Skeletal muscle satellite cell (primary cell): ENCODE data around the gene WRAP73.

Experiments used
- H3K27me3 ChIP-seq: 2 replicates; pipeline ENCODE4 v1.7.0; 2013; ENCODE audit warnings: low read length; ENCODE audit not compliant: control insufficient read depth, insufficient read depth
- H3K36me3 ChIP-seq: 2 replicates; pipeline ENCODE4 v1.7.0; 2013; ENCODE audit warnings: mild to moderate bottlenecking, control low read depth, low read length; ENCODE audit not compliant: insufficient read depth
- H3K4me1 ChIP-seq: 2 replicates; pipeline ENCODE4 v1.7.0; 2013; ENCODE audit warnings: low read length; ENCODE audit not compliant: control insufficient read depth, insufficient read depth
- H3K4me2 ChIP-seq: 2 replicates; pipeline ENCODE4 v1.7.0; 2013; ENCODE audit warnings: mild to moderate bottlenecking, low read length
- H3K4me3 ChIP-seq: 2 replicates; pipeline ENCODE4 v1.7.0; 2013; ENCODE audit warnings: low read length
- H3K9ac ChIP-seq: 2 replicates; pipeline ENCODE4 v1.7.0; 2013; ENCODE audit warnings: mild to moderate bottlenecking, low read depth, low read length, moderate library complexity
- H3K9me3 ChIP-seq: replicated peaks from 2 replicates; pipeline ENCODE4 v1.7.0; 2013; ENCODE audit warnings: mild to moderate bottlenecking, control low read depth, low read length

Gene WRAP73

DNA sequence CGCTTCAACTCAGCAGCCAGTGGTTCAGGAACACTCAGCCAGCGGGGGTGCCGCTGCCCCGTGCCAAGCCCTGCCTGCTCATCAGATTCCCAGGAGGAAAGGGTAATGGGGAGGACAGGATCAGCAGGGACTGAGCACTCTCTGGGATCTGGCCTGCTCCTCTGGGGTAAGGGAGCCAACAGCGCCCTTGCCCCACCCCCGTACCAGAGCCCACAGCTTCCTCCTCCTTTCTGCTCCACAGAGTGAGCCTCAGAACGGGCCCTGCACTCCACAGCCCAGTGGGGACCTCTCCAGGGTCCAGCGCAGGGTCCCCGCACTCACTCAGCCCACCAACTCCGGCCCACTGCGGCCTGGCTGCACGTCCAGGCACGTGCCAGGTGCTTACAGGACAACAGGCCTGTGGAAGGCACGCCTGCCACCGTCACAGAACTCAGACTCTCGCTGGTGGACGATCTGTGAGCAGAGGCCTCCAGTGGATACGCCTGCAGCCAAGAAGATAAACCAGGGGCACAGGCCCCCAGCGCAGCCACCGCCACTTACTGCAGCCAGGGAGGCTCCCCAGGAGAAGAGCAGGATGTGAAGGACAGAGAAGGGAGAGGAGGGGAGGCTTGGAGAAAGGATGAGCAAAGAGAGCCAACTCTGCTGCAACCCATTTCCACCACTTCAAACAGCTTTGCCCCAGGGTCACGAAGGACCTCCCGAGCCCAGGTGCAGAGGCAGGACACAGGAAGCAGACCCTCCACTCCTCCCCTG is 40.7 kb downstream of the WRAP73 start:
- Histone ChIP-seq H3K4me2 (no peak overlapping the region), H3K4me3 (no peak overlapping the region), H3K36me3 (no peaks in the 10 kb centered on the region), H3K4me1 (peaks cover 7% of the 10 kb centered on the region), H3K27me3 (peaks cover 46% of the 10 kb centered on the region), H3K9ac (no peak overlapping the region), H3K9me3 (no peaks in the 10 kb centered on the region)

DNA sequence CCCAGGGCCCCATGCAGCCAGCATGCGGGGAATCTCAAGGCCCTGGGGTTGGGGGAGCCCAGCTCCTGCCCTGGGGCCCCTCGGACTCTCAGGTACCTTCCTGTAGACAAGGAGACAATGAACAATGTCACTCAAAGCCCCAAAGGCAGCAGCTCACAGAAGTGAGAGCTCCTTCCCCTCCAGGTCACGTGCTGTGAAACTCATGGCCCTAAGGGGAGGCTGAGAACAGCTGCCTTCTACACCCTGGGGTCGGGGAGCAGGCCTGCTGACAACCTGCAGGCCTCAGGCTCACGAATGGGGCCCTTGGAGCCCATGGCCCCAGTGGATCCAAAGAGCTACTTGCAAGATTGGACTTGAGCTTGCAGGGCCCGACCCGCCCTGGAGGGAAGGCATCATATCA is 41.7 kb downstream of the WRAP73 start:
- H3K27me3 ChIP-seq: peaks cover 43% of the 10 kb centered on the region
- H3K4me1 ChIP-seq: peaks cover under 1% of the 10 kb centered on the region
- H3K9ac ChIP-seq: no peak overlapping the region
- H3K36me3 ChIP-seq: no peaks in the 10 kb centered on the region
- H3K4me3 ChIP-seq: no peak overlapping the region
- H3K9me3 ChIP-seq: no peaks in the 10 kb centered on the region
- no peak overlapping the region for H3K4me2 ChIP-seq

DNA sequence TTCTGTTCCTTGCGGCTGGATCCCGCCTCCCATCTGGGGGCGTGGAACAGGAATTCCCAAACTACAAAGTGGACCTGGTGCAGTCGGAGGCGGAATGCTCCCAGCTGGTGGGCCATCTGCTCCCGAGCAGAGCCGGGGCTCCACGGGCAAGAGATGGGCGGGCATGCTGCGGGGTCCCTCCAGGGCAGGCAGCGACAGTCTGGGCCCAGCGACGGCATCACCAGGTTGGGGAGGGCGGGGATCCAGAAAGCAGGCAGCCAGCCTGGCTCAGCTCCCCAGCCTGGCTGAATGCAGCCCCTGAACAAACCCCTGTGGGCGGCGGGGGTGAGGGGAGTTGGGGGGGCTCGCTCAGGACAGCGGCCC is 42.2 kb downstream of the WRAP73 start:
- H3K4me1 ChIP-seq: no peaks in the 10 kb centered on the region
- H3K9me3 ChIP-seq: no peaks in the 10 kb centered on the region
- H3K4me2 ChIP-seq: no peak overlapping the region
- H3K36me3 ChIP-seq: no peaks in the 10 kb centered on the region
- no peak overlapping the region for H3K9ac ChIP-seq
- H3K4me3 ChIP-seq: no peak overlapping the region
- peaks cover 40% of the 10 kb centered on the region for H3K27me3 ChIP-seq

DNA sequence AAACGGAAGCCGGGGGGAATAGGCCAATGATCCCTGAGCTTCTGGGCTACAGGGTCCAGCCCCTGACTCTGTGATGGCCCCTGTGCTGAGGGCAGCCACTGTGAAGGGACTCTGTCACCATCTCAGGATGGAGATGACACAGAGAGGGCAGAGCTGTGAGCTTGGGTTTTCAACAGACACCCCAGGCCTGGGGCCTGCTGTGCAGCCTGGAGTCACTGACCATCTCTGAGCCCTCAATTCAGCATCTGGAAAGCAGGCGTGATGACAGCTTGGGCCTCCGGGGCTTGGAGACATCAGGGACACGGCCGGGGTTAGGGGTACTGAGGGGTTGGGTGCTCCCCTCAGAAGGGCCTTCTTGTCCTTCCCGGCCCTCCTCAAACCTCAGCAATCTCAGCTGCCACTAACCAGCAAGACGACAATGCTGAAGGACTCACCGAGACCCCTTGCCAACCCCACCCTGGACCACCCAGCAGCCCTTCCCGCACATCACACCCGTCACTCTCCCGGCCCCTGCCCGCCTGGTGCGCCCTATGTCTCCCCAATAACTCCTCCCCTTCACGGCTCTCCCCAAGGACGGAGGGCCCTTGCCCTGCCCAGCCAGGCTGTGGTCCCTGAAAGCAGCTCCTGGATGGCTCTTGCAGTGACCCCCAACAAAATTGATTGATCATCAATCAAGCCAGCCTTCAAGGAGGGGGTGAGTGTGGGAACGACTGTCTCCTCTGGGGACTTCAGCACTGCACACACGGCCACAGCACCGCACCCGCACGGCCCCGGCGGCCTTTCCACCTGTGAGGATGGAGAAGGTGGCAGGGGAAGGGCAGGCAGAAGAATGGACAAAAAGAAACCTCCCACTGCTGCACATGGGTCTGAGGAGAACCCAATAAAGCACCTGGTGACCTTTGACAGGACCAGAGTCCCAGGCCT is 42.9 kb downstream of the WRAP73 start:
- Histone ChIP-seq H3K4me2 (no peak overlapping the region), H3K4me1 (no peaks in the 10 kb centered on the region), H3K4me3 (no peak overlapping the region), H3K9me3 (no peaks in the 10 kb centered on the region), H3K27me3 (peaks cover 34% of the 10 kb centered on the region), H3K9ac (no peak overlapping the region), H3K36me3 (no peaks in the 10 kb centered on the region)

DNA sequence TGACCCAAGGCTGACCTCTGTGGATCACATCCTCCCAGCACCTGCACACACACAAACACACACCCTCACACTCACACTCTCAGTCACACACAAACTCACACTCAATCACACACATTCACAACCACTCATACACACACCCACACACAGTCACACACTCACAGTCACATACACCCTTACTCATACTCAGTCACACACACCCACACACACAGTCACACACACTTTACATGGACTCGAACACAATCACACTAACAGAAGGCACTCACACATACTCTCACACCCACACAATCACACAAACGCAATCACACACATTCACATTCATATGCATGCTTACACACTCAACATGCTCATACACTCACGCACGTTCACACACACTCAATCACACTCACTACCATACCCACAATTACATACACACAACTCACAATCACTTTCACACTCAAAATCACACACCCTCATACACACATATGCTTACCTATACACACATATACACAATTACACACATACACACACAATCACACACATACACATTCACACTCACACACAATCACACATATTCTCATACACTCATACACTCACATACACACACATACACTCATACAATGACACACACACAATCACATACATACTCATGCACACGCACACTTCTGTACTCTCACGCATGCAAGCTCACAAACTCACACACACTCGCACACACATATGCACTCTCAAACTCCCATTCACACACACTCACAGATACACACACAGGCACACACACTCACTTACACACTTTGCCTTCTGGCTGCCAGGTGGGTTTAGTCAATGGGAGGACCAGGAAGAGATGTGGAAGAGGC is 44.7 kb downstream of the WRAP73 start:
- Histone ChIP-seq H3K4me2 (no peak overlapping the region), H3K36me3 (no peaks in the 10 kb centered on the region), H3K4me3 (no peak overlapping the region), H3K27me3 (peaks cover 30% of the 10 kb centered on the region), H3K4me1 (no peaks in the 10 kb centered on the region), H3K9me3 (no peaks in the 10 kb centered on the region), H3K9ac (no peak overlapping the region)

DNA sequence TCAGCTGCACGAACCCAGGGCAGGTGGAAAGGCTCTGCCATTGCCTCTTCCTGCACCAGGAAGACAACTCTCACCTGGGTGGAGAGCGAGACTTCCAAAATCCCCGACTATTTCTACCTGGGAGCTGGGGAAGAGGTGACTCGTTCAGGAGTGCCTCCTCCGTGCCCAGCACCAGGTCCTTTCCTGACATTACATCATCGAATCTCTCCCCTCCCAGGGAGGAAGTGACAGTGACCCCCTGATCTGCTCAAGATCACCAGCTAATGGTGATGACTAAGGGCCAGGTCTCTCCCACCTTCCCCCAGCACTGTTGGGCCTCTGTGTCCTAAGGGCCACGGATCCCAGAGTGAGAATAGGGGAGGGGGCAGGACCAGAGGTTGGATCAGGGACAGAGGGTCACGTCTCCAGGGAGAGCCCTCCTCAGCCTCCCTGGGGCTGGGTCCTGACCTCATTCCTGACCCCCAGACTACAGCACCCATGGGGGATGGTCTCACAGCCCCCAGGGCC is 45.4 kb downstream of the WRAP73 start:
- H3K4me3 ChIP-seq: no peak overlapping the region
- H3K27me3 ChIP-seq: peaks cover 30% of the 10 kb centered on the region
- H3K36me3 ChIP-seq: no peaks in the 10 kb centered on the region
- H3K9me3 ChIP-seq: no peaks in the 10 kb centered on the region
- H3K4me1 ChIP-seq: no peaks in the 10 kb centered on the region
- no peak overlapping the region for H3K9ac ChIP-seq
- H3K4me2 ChIP-seq: no peak overlapping the region

DNA sequence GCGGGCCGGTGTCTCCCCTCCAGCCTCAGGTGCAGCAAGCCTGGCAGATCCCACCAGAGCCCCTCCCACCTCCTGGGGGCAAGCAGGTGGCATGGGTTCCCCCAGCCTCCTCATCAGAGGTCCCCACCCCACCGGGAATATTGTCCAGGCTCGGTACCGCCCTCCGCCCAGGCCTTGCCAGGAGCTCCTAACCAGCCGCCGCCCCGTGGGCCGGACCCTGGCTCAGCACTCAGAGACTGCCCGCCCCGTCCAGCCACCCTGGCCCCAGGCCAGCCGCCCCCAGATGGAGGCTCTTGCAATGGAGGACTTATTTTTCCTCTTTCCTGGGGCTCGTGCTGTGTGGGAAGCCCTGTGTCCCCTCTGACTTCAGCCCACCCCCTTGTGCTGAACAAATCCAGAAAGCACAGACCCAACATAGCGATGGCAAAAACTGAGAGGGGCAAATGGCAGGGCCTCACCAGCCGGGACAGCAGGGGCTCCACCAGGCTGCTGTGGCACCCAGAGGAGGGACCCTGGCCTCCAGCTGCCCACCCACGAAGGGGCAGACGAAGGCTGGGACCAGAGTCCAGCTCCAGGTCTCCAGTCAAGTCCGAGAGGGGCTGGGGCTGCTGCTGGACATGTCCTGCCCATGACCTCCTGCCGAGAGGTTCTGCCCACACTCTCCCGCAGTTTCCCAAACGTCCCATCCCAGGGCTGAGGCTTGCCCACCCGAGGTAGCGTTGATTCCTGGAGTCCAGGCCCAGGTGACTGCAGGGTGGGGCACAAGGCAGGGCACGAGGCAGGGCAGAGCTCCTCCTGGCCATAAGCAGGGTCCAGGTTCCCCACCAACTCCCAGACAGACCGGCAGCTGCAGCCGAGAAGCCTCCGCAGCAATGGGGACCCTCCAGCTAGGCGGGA is 46.1 kb downstream of the WRAP73 start:
- Histone ChIP-seq H3K36me3 (no peaks in the 10 kb centered on the region), H3K9ac (no peak overlapping the region), H3K27me3 (peaks cover 29% of the 10 kb centered on the region), H3K4me2 (no peak overlapping the region), H3K9me3 (no peaks in the 10 kb centered on the region), H3K4me3 (no peak overlapping the region), H3K4me1 (no peaks in the 10 kb centered on the region)

DNA sequence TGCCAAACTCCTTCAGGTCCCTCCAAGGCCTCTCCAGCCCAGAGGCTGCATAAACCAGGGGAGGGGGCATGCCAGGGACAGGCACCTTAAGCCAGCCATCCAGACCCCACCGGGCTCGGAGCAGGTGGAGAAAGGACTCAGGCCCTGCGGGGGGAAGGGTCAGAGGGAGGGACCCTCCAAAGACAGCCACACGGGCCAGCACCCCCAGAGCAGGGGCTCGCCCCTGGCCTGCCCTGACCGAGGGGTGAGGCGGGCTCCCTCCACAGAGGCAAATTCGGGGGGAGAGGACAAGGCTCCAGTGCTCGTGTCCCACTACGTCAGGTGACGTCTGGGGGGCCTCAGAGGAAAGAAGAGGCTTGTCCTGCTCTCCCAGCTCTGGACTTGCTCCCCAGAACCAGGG is 46.7 kb downstream of the WRAP73 start:
- H3K36me3 ChIP-seq: no peaks in the 10 kb centered on the region
- peaks cover 29% of the 10 kb centered on the region for H3K27me3 ChIP-seq
- no peaks in the 10 kb centered on the region for H3K9me3 ChIP-seq
- H3K4me2 ChIP-seq: no peak overlapping the region
- no peaks in the 10 kb centered on the region for H3K4me1 ChIP-seq
- no peak overlapping the region for H3K9ac ChIP-seq
- no peak overlapping the region for H3K4me3 ChIP-seq

DNA sequence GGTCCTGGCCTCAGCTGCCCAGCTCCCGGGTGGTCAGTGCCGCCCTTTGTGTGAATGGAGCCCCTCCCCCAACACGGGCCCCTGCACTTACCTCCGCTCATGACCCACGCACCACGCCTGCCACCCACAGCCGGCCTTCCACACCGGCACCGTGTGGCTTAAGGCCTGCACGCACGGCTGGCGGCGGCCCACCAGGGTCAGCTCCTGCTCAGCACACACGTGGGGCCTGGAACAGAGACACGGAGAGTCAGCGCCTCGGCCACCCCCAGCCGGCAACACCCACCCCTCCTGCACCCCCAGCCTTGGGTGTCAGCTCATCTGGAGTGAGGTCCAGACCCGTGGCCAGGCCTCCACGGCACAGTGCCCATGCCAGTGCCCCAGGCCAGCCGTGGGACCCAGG is 47.5 kb downstream of the WRAP73 start:
- H3K9ac ChIP-seq: no peak overlapping the region
- H3K36me3 ChIP-seq: no peaks in the 10 kb centered on the region
- H3K4me2 ChIP-seq: no peak overlapping the region
- no peaks in the 10 kb centered on the region for H3K4me1 ChIP-seq
- H3K4me3 ChIP-seq: no peak overlapping the region
- H3K9me3 ChIP-seq: no peaks in the 10 kb centered on the region
- H3K27me3 ChIP-seq: peaks cover 37% of the 10 kb centered on the region

DNA sequence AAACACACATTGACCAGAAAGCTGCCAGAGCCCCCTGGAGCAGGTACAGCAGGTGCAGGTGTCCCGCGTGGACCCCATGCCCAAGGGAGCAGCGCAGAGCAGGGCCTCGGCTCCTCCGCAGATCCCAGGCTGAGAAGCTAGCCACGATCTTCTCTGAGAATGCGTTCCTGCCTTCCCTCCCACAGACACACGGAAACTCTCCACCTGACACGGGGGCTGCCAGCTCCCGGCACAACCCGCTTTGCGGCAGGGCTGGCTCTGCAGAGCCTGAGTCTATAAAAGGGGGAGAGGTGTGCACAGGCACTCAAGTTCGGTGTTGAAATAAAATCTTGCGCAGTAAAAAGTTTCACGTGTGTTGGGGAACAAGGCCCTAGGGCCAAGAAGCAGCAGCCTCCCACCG is 48.2 kb downstream of the WRAP73 start:
- Histone ChIP-seq H3K4me3 (no peak overlapping the region), H3K9me3 (no peaks in the 10 kb centered on the region), H3K4me1 (no peaks in the 10 kb centered on the region), H3K4me2 (no peak overlapping the region), H3K36me3 (no peaks in the 10 kb centered on the region), H3K9ac (no peak overlapping the region), H3K27me3 (peaks cover 40% of the 10 kb centered on the region)
